ENCODE measurements around the gene RNASE4.

The RNASE4 gene

DNA sequence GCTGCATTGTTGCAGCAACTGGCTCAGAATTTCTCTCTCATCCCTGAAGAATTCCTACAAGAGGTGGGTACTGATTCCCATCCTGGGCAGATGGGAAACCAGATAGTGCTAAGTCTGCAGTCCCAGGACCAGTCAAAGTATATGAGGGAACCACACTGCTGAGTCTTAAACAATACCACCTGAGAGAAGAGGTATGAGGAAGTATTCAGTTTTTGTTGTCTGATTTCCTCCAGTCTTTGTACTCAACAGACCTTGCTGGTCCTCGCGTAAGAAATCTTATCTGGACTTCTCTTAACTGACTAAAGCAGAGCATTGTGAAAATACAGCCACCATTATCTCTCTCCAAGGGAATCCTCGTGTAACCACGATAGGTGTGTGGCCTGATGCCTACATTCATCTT lies 57.8 kb downstream of the RNASE4 start:
- no peak overlapping the region for H3K4me3 ChIP-seq (replicated peaks in 1 of 2; ENCODE audit: low read depth in 2 of 2, low read length in 2 of 2)
- no peak for DNase-seq (ENCODE audit: low read depth in 2 of 2)
- TF ChIP-seq, protein P1, sequence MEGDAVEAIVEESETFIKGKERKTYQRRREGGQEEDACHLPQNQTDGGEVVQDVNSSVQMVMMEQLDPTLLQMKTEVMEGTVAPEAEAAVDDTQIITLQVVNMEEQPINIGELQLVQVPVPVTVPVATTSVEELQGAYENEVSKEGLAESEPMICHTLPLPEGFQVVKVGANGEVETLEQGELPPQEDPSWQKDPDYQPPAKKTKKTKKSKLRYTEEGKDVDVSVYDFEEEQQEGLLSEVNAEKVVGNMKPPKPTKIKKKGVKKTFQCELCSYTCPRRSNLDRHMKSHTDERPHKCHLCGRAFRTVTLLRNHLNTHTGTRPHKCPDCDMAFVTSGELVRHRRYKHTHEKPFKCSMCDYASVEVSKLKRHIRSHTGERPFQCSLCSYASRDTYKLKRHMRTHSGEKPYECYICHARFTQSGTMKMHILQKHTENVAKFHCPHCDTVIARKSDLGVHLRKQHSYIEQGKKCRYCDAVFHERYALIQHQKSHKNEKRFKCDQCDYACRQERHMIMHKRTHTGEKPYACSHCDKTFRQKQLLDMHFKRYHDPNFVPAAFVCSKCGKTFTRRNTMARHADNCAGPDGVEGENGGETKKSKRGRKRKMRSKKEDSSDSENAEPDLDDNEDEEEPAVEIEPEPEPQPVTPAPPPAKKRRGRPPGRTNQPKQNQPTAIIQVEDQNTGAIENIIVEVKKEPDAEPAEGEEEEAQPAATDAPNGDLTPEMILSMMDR (IDR thresholded peaks at IDR 0.05; ENCODE audit: low read depth, low read length): no peak

DNA sequence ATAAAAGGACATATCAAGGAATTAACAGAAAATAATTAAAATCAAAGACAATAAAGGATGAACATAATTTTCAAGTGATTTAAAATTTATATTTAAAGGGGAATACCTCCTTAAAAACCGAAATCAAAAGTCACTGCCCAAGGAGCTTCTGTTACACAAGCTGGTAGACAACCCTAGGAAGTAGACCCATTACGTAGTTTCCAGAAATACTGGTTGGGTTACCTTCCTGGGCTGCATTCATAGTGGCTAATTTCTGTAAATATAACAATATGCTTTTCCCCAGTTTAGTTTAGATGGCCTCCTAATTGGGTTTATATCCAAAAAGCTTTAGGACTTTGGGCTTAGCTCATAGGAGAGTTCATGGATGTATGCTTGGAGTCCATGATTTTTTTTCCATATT lies 59.2 kb downstream of the RNASE4 start:
- no peak for DNase-seq (ENCODE audit: low read depth in 2 of 2)
- TF ChIP-seq, protein P1 (IDR thresholded peaks at IDR 0.05; ENCODE audit: low read depth, low read length): no peak
- no peak overlapping the region for H3K4me3 ChIP-seq (replicated peaks in 1 of 2; ENCODE audit: low read depth in 2 of 2, low read length in 2 of 2)

DNA sequence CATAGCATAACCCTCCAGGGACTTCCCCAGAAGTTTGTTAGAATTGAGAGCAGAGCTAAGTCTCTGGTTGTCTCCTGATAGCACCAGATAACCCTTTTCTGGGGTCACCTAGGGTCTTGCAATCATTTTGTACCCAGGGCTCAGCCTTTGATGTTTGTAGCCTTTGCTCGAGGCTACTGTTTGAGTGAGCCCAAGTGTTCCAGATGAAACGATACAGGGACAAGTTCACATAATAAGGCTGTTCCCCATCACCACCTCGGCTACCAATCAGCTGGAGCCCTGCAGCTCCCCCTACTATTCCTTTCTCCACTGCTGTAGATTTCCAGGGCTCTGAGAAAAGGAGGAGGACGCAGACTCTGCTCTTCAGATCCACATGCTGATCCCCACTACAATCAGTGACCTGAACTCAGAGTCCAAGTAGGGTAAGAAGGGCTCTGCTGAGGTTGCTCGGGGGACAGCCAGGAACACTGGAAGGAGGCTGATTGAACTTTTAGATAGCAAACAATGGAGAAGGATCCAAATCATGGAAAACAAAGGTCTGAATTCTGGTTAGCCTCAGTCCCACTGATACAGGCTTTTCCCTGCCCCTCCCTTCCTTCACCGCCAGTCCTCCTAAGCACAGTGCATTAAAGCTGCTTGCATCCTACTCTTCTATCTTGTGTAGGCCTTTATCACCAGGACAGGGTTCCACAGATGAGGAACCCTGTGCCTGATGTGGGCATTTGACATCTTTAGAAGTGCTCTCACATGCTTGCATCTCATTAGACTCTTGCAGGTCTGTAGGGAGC lies 61.4 kb downstream of the RNASE4 start, which contains the start of gene EDDM3A:
Gene EDDM3A, plus strand, starts transcription at position 317 of the 788 bp plus-strand sequence. CDS start 1,694 bp downstream, outside the sequence.
- no peak within 1 kb of the TSS for H3K4me3 ChIP-seq (replicated peaks in 1 of 2; ENCODE audit: low read depth in 2 of 2, low read length in 2 of 2)
- no peak for DNase-seq (ENCODE audit: low read depth in 2 of 2)
- TF ChIP-seq, protein P1 (IDR thresholded peaks at IDR 0.05; ENCODE audit: low read depth, low read length): no peak

DNA sequence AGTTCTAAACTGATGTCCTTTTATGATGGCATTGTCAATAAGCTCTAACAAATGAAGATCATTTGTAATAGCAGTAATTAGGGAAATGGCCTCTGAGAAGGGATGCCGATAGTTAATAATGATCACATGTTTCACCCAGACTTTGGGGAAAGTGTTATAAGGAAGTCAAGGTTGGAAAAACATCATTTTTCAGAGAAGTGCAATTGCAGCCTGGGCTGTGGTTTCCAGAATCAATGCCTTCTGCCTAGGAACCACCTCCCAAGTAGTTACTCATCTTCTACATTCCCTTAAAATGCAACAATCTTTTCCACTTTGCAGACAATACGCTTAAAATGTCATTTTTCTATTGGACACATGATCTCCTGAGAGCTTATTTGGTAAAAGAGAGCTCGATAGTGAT lies 62.2 kb downstream of the RNASE4 start:
- no peak for DNase-seq (ENCODE audit: low read depth in 2 of 2)

DNA sequence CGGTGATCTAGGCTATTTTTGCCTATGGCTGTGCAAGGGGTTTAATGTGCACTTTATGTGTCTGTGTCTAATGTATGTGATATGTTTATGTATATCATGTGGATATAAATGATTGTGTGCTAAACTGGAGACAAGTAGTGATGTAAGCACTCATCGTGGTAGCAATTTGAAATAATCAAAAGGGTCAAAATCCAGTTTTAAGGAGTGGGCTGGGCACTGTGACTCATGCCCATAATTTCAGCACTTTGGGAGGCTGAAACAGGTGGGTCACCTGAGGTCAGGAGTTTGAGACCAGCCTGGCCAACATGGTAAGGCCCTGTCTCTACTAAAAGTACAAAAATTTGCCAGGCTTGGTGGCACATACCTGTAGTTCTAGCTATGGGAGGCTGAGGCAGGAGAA lies 64.1 kb downstream of the RNASE4 start:
- TF ChIP-seq, protein P1 (IDR thresholded peaks at IDR 0.05; ENCODE audit: low read depth, low read length): no peak
- no peak overlapping the region for H3K4me3 ChIP-seq (replicated peaks in 1 of 2; ENCODE audit: low read depth in 2 of 2, low read length in 2 of 2)

More for the DNA sequence above, 62.2 kb downstream of the RNASE4 start:
- TF ChIP-seq, protein P1 (IDR thresholded peaks at IDR 0.05; ENCODE audit: low read depth, low read length): no peak
- H3K4me3 ChIP-seq (replicated peaks in 1 of 2; ENCODE audit: low read depth in 2 of 2, low read length in 2 of 2): no peak overlapping the region

DNA sequence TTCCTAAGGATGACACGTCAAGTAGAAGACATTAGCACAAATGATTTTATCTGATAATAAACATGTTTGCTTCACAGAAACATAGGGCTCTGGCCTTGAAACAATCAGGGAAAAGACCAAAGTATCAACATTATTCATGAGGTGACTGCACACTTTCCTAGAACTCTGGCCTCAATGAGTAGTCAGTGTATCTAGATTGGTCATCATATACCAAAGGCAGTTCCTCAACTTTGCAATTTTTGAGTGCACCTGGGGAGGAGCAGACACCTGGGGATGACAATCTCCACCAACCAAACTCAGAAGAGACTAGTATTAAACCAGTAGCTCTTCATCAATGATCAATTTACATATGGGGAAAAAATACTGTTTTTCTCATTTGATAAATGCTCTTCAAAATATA lies 65.8 kb downstream of the RNASE4 start:
- DNase-seq (ENCODE audit: low read depth in 2 of 2): no peak
- no peak overlapping the region for H3K4me3 ChIP-seq (replicated peaks in 1 of 2; ENCODE audit: low read depth in 2 of 2, low read length in 2 of 2)
- TF ChIP-seq, protein P1 (IDR thresholded peaks at IDR 0.05; ENCODE audit: low read depth, low read length): no peak

More for the DNA sequence above, 64.1 kb downstream of the RNASE4 start:
- DNase-seq (ENCODE audit: low read depth in 2 of 2): no peak

Data from cardiac fibroblast (primary cell).